AG04450 (cell line): ENCODE data around the gene KRTAP5-3. TPM values are rescaled to one million over a fixed set of nuclear protein-coding genes. Genes with fewer than 3 reads are reported as not detected.

Source experiments
- CTCF ChIA-PET: fragments of 300-600, 350-600 bp; formaldehyde crosslinking; extraction: SDS; loops from one replicate; lab custom pipeline; 2022; ENCODE audit warnings: antibody characterized with exemption, inconsistent platforms; lab: Charles Lee
- POLR2A ChIA-PET: fragments of 350-600 bp; formaldehyde crosslinking; extraction: SDS; loops from one replicate; lab custom pipeline; 2021; ENCODE audit warnings: antibody characterized with exemption, inconsistent platforms; lab: Yijun Ruan, JAX
- DNase-seq: peaks from one replicate; pipeline ENCODE4 v3.0.0-alpha.2; 2011; ENCODE audit warnings: low read depth, low spot score
- H3K27ac ChIP-seq: one replicate; pipeline ENCODE4 v1.5.1; 2012; ENCODE audit warnings: low read depth, low read length, control low read depth
- H3K27me3 ChIP-seq: one replicate; pipeline ENCODE4 v1.6.0; 2012; ENCODE audit warnings: low read length; ENCODE audit not compliant: control insufficient read depth, insufficient read depth
- H3K4me3 ChIP-seq: 2 replicates; pipeline ENCODE4 v1.5.1; 2011; ENCODE audit warnings: mild to moderate bottlenecking, low read depth, low read length, control low read depth
- H3K9me3 ChIP-seq: 2 replicates; pipeline ENCODE4 v1.5.1; 2012; ENCODE audit warnings: low read length; ENCODE audit not compliant: control insufficient read depth, insufficient read depth
- polyA plus RNA-seq: library from polyadenylated mRNA; depleted of rRNA; stranded (reverse); fragments of >200 nt; gene quantifications from 2 replicates; pipeline ENCODE4 v1.2.3, GENCODE V29; 2011
- TF ChIP-seq, protein P1 (sequence below): IDR thresholded peaks from 2 replicates; pipeline ENCODE4 v1.5.1; 2011; ENCODE audit warnings: low read depth, low read length, control low read depth, inconsistent platforms

KRTAP5-3 gene
- polyA plus RNA-seq, 1 experiment = not detected

- TF ChIP-seq, protein P1, sequence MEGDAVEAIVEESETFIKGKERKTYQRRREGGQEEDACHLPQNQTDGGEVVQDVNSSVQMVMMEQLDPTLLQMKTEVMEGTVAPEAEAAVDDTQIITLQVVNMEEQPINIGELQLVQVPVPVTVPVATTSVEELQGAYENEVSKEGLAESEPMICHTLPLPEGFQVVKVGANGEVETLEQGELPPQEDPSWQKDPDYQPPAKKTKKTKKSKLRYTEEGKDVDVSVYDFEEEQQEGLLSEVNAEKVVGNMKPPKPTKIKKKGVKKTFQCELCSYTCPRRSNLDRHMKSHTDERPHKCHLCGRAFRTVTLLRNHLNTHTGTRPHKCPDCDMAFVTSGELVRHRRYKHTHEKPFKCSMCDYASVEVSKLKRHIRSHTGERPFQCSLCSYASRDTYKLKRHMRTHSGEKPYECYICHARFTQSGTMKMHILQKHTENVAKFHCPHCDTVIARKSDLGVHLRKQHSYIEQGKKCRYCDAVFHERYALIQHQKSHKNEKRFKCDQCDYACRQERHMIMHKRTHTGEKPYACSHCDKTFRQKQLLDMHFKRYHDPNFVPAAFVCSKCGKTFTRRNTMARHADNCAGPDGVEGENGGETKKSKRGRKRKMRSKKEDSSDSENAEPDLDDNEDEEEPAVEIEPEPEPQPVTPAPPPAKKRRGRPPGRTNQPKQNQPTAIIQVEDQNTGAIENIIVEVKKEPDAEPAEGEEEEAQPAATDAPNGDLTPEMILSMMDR = no peak
- POLR2A ChIA-PET = no interaction called here
- Histone ChIP-seq H3K4me3 (no peak overlapping the region), H3K27ac (no peak overlapping the region), H3K9me3 (no peaks in the 10 kb centered on the region), H3K27me3 (no peaks in the 10 kb centered on the region)
- DNase-seq = no peak
- CTCF ChIA-PET = no interaction called here
Measured at GRCh38 chr11:1562469-1563148, 45.7 kb downstream of the KRTAP5-3 start.

- no peak for DNase-seq
- POLR2A ChIA-PET = no interaction called here
- Histone ChIP-seq H3K27me3 (no peaks in the 10 kb centered on the region), H3K27ac (no peak overlapping the region), H3K9me3 (no peaks in the 10 kb centered on the region), H3K4me3 (no peak overlapping the region)
- CTCF ChIA-PET = no interaction called here
- TF ChIP-seq, protein P1 = no peak
Measured at GRCh38 chr11:1561955-1562354, 46.3 kb downstream of the KRTAP5-3 start.

DNA sequence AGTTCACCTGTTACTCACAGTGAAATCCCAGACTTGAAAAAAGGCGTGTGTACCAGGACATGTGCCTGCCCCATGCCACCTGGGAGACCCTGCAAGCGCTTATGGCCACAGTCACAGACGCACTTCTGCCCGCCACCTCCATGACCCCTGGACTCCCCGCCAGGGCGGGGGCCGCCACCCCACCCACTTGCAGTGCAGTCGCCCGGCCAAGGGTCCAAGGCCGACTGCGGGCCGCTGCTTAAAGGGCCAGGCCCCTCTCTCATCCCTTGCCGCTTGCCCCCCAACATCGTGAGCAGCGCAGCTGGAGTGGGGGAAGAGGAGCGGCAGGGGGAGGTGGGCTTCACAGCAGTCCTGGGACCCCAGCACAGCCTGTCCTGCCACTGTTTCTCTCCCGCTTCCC is 47.0 kb downstream of the KRTAP5-3 start:
- H3K4me3 ChIP-seq = no peak overlapping the region
- DNase-seq = no peak
- ChIA-PET POLR2A (no interaction called here), CTCF (no interaction called here)
- no peaks in the 10 kb centered on the region for H3K27me3 ChIP-seq
- no peak overlapping the region for H3K27ac ChIP-seq
- TF ChIP-seq, protein P1 = no peak
- no peaks in the 10 kb centered on the region for H3K9me3 ChIP-seq

GRCh38 chr11:1560649-1561251 is 47.5 kb downstream of the KRTAP5-3 start:
- TF ChIP-seq, protein P1 = no peak
- no peak overlapping the region for H3K4me3 ChIP-seq
- H3K27me3 ChIP-seq = no peaks in the 10 kb centered on the region
- ChIA-PET POLR2A (no interaction called here), CTCF (interaction anchor here (1.4 kb wide), 1 partner anchor 14 kb away, joined by 3 read pairs; no protein-coding TSS in a partner anchor)
- no peak for DNase-seq
- H3K27ac ChIP-seq = no peak overlapping the region
- H3K9me3 ChIP-seq = no peaks in the 10 kb centered on the region

- no peak overlapping the region for H3K4me3 ChIP-seq
- TF ChIP-seq, protein P1 = no peak
- ChIA-PET POLR2A (no interaction called here), CTCF (interaction anchor here (0.8 to 1.4 kb wide), 3 partner anchors 13 to 93 kb away, joined by 3 to 6 read pairs (median 3); no protein-coding TSS in a partner anchor)
- no peaks in the 10 kb centered on the region for H3K27me3 ChIP-seq
- no peak for DNase-seq
- no peaks in the 10 kb centered on the region; the same call in 1 of the 2 replicates for H3K9me3 ChIP-seq
- no peak overlapping the region for H3K27ac ChIP-seq
Measured at GRCh38 chr11:1560002-1560648, 48.1 kb downstream of the KRTAP5-3 start.
